ENCODE measurements around the gene PCDHB5.
"Not testable (repeated sequence)": the region's sequence is repeated elsewhere in the genome, so short reads cannot be mapped to it uniquely, and the experiment has no call there.

PCDHB5 gene

DNA sequence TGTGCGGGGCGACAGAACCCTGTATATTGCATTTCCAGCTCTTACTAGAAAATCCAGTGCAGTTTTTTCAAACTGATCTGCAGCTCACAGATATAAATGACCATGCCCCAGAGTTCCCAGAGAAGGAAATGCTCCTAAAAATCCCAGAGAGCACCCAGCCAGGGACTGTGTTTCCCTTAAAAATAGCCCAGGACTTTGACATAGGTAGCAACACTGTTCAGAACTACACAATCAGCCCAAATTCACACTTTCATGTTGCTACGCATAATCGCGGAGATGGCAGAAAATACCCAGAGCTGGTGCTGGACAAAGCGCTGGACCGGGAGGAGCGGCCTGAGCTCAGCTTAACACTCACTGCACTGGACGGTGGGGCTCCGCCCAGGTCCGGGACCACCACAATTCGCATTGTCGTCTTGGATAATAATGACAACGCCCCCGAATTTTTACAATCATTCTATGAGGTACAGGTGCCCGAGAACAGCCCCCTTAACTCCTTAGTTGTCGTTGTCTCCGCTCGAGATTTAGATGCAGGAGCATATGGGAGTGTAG is 786 bp downstream of the PCDHB5 start:
- no peak for DNase-seq (ENCODE audit: low read depth)
- TF ChIP-seq POLR2A (IDR thresholded peaks at IDR 0.05; ENCODE audit: extremely low read depth, insufficient read length) (no peak), MYC (IDR thresholded peaks at IDR 0.05; ENCODE audit: low read depth, low read length) (no peak), MAX (IDR thresholded peaks at IDR 0.05; ENCODE audit: low read depth, low read length) (no peak)
- TF ChIP-seq, protein P1, sequence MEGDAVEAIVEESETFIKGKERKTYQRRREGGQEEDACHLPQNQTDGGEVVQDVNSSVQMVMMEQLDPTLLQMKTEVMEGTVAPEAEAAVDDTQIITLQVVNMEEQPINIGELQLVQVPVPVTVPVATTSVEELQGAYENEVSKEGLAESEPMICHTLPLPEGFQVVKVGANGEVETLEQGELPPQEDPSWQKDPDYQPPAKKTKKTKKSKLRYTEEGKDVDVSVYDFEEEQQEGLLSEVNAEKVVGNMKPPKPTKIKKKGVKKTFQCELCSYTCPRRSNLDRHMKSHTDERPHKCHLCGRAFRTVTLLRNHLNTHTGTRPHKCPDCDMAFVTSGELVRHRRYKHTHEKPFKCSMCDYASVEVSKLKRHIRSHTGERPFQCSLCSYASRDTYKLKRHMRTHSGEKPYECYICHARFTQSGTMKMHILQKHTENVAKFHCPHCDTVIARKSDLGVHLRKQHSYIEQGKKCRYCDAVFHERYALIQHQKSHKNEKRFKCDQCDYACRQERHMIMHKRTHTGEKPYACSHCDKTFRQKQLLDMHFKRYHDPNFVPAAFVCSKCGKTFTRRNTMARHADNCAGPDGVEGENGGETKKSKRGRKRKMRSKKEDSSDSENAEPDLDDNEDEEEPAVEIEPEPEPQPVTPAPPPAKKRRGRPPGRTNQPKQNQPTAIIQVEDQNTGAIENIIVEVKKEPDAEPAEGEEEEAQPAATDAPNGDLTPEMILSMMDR (IDR thresholded peaks at IDR 0.05; ENCODE audit: low read depth, low read length) = no peak
- no peak overlapping the region for H3K4me3 ChIP-seq (ENCODE audit: low read depth, low read length)

- not testable (repeated sequence) for DNase-seq (ENCODE audit: low read depth)
These were observed 2.3 kb downstream of the PCDHB5 start for GRCh38 chr5:141137346-141137745.

GRCh38 chr5:141149812-141150211 is 14.8 kb downstream of the PCDHB5 start, which contains the start of gene PCDHB6:
TSS of gene PCDHB6 (plus strand) at chr5:141150057. CDS start at chr5:141150258, 201 bp downstream.
- H3K4me3 ChIP-seq (ENCODE audit: low read depth, low read length) = no peak within 1 kb of the TSS
- peak; percentile 26 for DNase-seq (ENCODE audit: low read depth)
- no peak for TF ChIP-seq MAX (IDR thresholded peaks at IDR 0.05; ENCODE audit: low read depth, low read length)
- TF ChIP-seq, protein P1 (IDR thresholded peaks at IDR 0.05; ENCODE audit: low read depth, low read length) = peak; percentile 21

More at GRCh38 chr5:141137346-141137745, 2.3 kb downstream of the PCDHB5 start:
- H3K4me3 ChIP-seq (ENCODE audit: low read depth, low read length) = not testable (repeated sequence)

DNA sequence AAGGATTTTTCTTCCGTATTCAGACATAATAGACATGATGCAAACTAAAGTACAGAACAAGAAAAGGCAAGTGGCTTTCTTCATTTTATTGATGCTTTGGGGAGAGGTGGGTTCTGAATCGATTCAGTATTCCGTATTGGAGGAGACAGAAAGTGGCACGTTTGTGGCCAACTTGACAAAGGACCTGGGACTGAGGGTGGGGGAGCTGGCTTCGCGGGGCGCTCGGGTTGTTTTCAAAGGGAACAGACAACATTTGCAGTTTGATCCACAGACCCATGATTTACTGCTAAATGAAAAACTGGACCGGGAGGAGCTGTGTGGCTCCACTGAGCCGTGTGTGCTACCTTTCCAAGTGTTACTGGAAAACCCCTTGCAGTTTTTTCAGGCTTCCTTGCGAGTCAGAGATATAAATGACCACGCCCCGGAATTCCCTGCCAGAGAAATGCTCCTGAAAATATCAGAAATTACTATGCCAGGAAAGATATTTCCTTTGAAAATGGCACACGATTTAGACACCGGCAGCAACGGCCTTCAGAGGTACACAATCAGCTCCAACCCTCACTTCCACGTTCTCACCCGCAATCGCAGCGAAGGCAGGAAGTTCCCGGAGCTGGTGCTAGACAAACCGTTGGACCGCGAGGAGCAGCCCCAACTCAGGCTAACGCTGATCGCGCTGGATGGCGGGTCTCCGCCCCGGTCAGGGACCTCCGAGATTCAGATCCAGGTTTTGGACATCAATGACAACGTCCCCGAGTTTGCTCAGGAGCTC is 15.4 kb downstream of the PCDHB5 start:
- H3K4me3 ChIP-seq (ENCODE audit: low read depth, low read length) = no peak overlapping the region
- TF ChIP-seq, protein P1 (IDR thresholded peaks at IDR 0.05; ENCODE audit: low read depth, low read length) = no peak
- TF ChIP-seq MAX (IDR thresholded peaks at IDR 0.05; ENCODE audit: low read depth, low read length) (no peak), POLR2A (IDR thresholded peaks at IDR 0.05; ENCODE audit: extremely low read depth, insufficient read length) (no peak), MYC (IDR thresholded peaks at IDR 0.05; ENCODE audit: low read depth, low read length) (no peak)
- DNase-seq (ENCODE audit: low read depth) = no peak

GRCh38 chr5:141150993-141151325 is 16.0 kb downstream of the PCDHB5 start:
- no peak overlapping the region for H3K4me3 ChIP-seq (ENCODE audit: low read depth, low read length)
- no peak for DNase-seq (ENCODE audit: low read depth)
- TF ChIP-seq MYC (IDR thresholded peaks at IDR 0.05; ENCODE audit: low read depth, low read length) (no peak), MAX (IDR thresholded peaks at IDR 0.05; ENCODE audit: low read depth, low read length) (no peak), POLR2A (IDR thresholded peaks at IDR 0.05; ENCODE audit: extremely low read depth, insufficient read length) (no peak)
- TF ChIP-seq, protein P1 (IDR thresholded peaks at IDR 0.05; ENCODE audit: low read depth, low read length) = no peak

GRCh38 chr5:141151632-141152031 is 16.6 kb downstream of the PCDHB5 start:
- H3K4me3 ChIP-seq (ENCODE audit: low read depth, low read length); DNase-seq (ENCODE audit: low read depth): not testable (repeated sequence)

DNA sequence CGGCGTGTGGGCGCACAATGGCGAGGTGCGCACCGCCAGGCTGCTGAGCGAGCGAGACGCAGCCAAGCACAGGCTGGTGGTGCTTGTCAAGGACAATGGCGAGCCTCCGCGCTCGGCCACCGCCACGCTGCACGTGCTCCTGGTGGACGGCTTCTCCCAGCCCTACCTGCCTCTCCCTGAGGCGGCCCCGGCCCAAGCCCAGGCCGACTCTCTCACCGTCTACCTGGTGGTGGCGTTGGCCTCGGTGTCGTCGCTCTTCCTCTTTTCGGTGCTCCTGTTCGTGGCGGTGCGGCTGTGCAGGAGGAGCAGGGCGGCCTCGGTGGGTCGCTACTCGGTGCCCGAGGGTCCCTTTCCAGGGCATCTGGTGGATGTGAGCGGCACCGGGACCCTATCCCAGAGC is 17.1 kb downstream of the PCDHB5 start:
- not testable (repeated sequence) for DNase-seq (ENCODE audit: low read depth); H3K4me3 ChIP-seq (ENCODE audit: low read depth, low read length)
